Esophagus muscularis mucosa (tissue), 4 donors: ENCODE measurements around the gene EIF2B5. TPM values are rescaled to one million over a fixed set of nuclear protein-coding genes. Genes with fewer than 3 reads are reported as not detected.

ENCODE experiments used
- DNase-seq: peaks from one replicate; pipeline ENCODE4 v3.0.0-alpha.2; 2017; ENCODE audit errors: extremely low spot score
- H3K27ac ChIP-seq, 4 donors: fragments of 200-600 bp; sonication (generic); replicated peaks in 1 of 4; 1 replicate in 3 of 4; 2 replicates in 1 of 4; pipeline ENCODE4 v1.5.1; 2016 to 2019; ENCODE audit warnings: mild to moderate bottlenecking in 1 of 4
- H3K27me3 ChIP-seq, 4 donors: fragments of 200-600 bp; sonication (generic); one replicate each; pipeline versions ENCODE4 v1.5.1 to v1.6.0; 2016 to 2019
- H3K36me3 ChIP-seq, 4 donors: fragments of 200-600 bp; sonication (generic); one replicate each; pipeline ENCODE4 v1.5.1; 2016 to 2019
- H3K4me1 ChIP-seq, 4 donors: fragments of 200-600 bp; sonication (generic); one replicate each; pipeline ENCODE4 v1.5.1; 2016 to 2019
- H3K4me3 ChIP-seq, 4 donors: fragments of 200-600 bp; sonication (generic); 1 replicate in 2 of 4; 2 replicates in 2 of 4; pipeline ENCODE4 v1.5.1; 2016 to 2019; ENCODE audit warnings: mild to moderate bottlenecking in 4 of 4, moderate library complexity in 1 of 4
- H3K9me3 ChIP-seq, 4 donors: fragments of 200-600 bp; sonication (generic); 1 replicate in 3 of 4; 2 replicates in 1 of 4; pipeline ENCODE4 v1.5.1; 2016 to 2019
- CTCF ChIP-seq, 3 experiments: fragments of 200-600 bp in 2 of 3; fragments of 450-650 bp in 1 of 3; sonication (generic) in 2 of 3; IDR thresholded peaks; one replicate each; pipeline ENCODE4 v1.5.1; 2017 to 2019; ENCODE audit warnings: antibody characterized with exemption in 3 of 3, mild to moderate bottlenecking in 2 of 3, moderate library complexity in 1 of 3
- EP300 ChIP-seq: sonication (generic); formaldehyde crosslinking; IDR thresholded peaks from one replicate; pipeline ENCODE4 v1.6.1; 2017; ENCODE audit warnings: antibody characterized with exemption
- POLR2A ChIP-seq: fragments of 450-650 bp; IDR thresholded peaks from one replicate; pipeline ENCODE4 v1.6.1; 2017; ENCODE audit warnings: antibody characterized with exemption, moderate library complexity, mild to moderate bottlenecking, low read depth
- POLR2AphosphoS5 ChIP-seq, 2 donors: sonication (generic); formaldehyde crosslinking; IDR thresholded peaks; one replicate each; pipeline ENCODE4 v1.6.1; 2017; ENCODE audit warnings: antibody characterized with exemption in 2 of 2
- WGBS: methylation state at CpG from one replicate; pipeline ENCODE4 v1.1.5; 2018; 5-methylcytosine and 5-hydroxymethylcytosine counted together
- intact Hi-C: fragments of 100-400 bp; cut with DNase I; formaldehyde crosslinking; loops from one replicate; pipeline ENCODE4 v1.15.1; 2023
- small RNA-seq, 3 donors: library from RNA; depleted of rRNA; stranded (forward); fragments of <200 nt; gene quantifications; one replicate each; pipeline ENCODE3, GENCODE V24; 2016
- total RNA-seq, 4 donors: library from RNA; depleted of rRNA; stranded (reverse); fragments of >200 nt; gene quantifications; one replicate each; pipeline versions ENCODE4 v1.1.0 to v1.2.1, GENCODE V29; 2016

EIF2B5 gene
- total RNA-seq, 4 donors from 2014 or later = 29.3 to 39.5 (median 33.8) TPM

GRCh38 chr3:184189421-184189820, 54.3 kb downstream of the EIF2B5 start:
- H3K36me3 ChIP-seq = peaks cover 51 to 75% (median 71%) of the 10 kb centered on the region in 4 donors
- no peak overlapping the region for H3K27ac ChIP-seq
- H3K4me3 ChIP-seq = no peak overlapping the region
- WGBS = 93% methylated on average over 12 of the region's 13 CpGs
- no peaks in the 10 kb centered on the region for H3K27me3 ChIP-seq
- H3K9me3 ChIP-seq = no peaks in the 10 kb centered on the region
- no peak for DNase-seq
- TF ChIP-seq POLR2AphosphoS5 (IDR thresholded peaks at IDR 0.05) (no peak), POLR2A (no peak), EP300 (no peak), CTCF (IDR thresholded peaks at IDR 0.05) (no peak)
- intact Hi-C loops = loop anchor here (5.0 kb wide), 4 partner anchors 42 to 108 kb away; partner anchors contain the start of genes ALG3, EEF1AKMT4 and PSMD2
- peaks cover 32 to 38% (median 36%) of the 10 kb centered on the region in 4 donors for H3K4me1 ChIP-seq

GRCh38 chr3:184192889-184193288, 57.7 kb downstream of the EIF2B5 start:
- Histone ChIP-seq H3K36me3 (peaks cover 51 to 90% (median 87%) of the 10 kb centered on the region in 4 donors), H3K27ac (no peak overlapping the region), H3K27me3 (no peaks in the 10 kb centered on the region), H3K4me3 (no peak overlapping the region), H3K4me1 (peaks cover 7 to 15% (median 11%) of the 10 kb centered on the region in 4 donors), H3K9me3 (no peaks in the 10 kb centered on the region)
- DNase-seq = no peak
- TF ChIP-seq EP300 (no peak), CTCF (IDR thresholded peaks at IDR 0.05) (no peak), POLR2AphosphoS5 (IDR thresholded peaks at IDR 0.05) (no peak), POLR2A (no peak)
- 94% methylated on average over 10 of the region's 10 CpGs for WGBS
- intact Hi-C loops = no loop called here

- Histone ChIP-seq H3K4me1 (peaks cover 0 to 3% (median under 1%) of the 10 kb centered on the region in 4 donors), H3K9me3 (no peaks in the 10 kb centered on the region), H3K4me3 (no peak overlapping the region), H3K27me3 (no peaks in the 10 kb centered on the region), H3K36me3 (peaks cover 43 to 79% (median 76%) of the 10 kb centered on the region in 4 donors), H3K27ac (no peak overlapping the region)
- no peak for TF ChIP-seq EP300
- TF ChIP-seq POLR2A = no peak
- TF ChIP-seq POLR2AphosphoS5 (IDR thresholded peaks at IDR 0.05) = no peak
- no peak for TF ChIP-seq CTCF (IDR thresholded peaks at IDR 0.05)
- 76% methylated on average over 9 of the region's 9 CpGs for WGBS
- intact Hi-C loops = no loop called here
- DNase-seq = no peak
These were observed 58.9 kb downstream of the EIF2B5 start for GRCh38 chr3:184193991-184194539.

Small RNA genes within 50 kb of the gene (small RNA-seq; reads per million reads assigned to genes)
- 0 reads per million in 3 donors for gene RF00019

Other genes starting within 250 kb of the EIF2B5 start
- 10 to 100 TPM in 3 of 4 donors, 1 to 10 TPM in 1; 9.8 to 20.2 (median 17.6) TPM for gene ABCC5, start 117.5 kb upstream of the EIF2B5 start, total RNA-seq
- not detected for gene HTR3D, start 103.6 kb upstream of the EIF2B5 start, total RNA-seq
- not detected for gene HTR3C, start 82.3 kb upstream of the EIF2B5 start, total RNA-seq
- not detected for gene HTR3E, start 38.3 kb upstream of the EIF2B5 start, total RNA-seq
- gene DVL3, start 20.0 kb downstream of the EIF2B5 start, total RNA-seq = 100 to 1,000 TPM in 2 of 4 donors, 10 to 100 TPM in 2; 64.0 to 119 (median 86.3) TPM
- gene AP2M1, start 39.5 kb downstream of the EIF2B5 start, total RNA-seq = 100 to 1,000 TPM; 258 to 397 (median 298) TPM
- 10 to 100 TPM; 34.8 to 43.2 (median 36.9) TPM for gene ABCF3, start 50.8 kb downstream of the EIF2B5 start, total RNA-seq
- under 1 TPM in 3 of 4 donors, not detected in 1; 0.17 to 0.33 (median 0.32) TPM for gene VWA5B2, start 94.2 kb downstream of the EIF2B5 start, total RNA-seq
- gene ALG3, start 113.6 kb downstream of the EIF2B5 start, total RNA-seq = 10 to 100 TPM; 35.6 to 48.5 (median 39.8) TPM
- gene EEF1AKMT4, start 114.3 kb downstream of the EIF2B5 start, total RNA-seq = 1 to 10 TPM; 3.3 to 4.9 (median 3.7) TPM
- gene CAMK2N2, start 126.2 kb downstream of the EIF2B5 start, total RNA-seq = not detected
- gene ECE2, start 140.7 kb downstream of the EIF2B5 start, total RNA-seq = under 1 TPM; 0.42 to 0.69 (median 0.56) TPM
- gene PSMD2, start 163.9 kb downstream of the EIF2B5 start, total RNA-seq = 100 to 1,000 TPM; 252 to 356 (median 274) TPM
- gene EIF4G1, start 179.2 kb downstream of the EIF2B5 start, total RNA-seq = 100 to 1,000 TPM; 291 to 418 (median 360) TPM
- gene FAM131A, start 202.2 kb downstream of the EIF2B5 start, total RNA-seq = 10 to 100 TPM; 40.3 to 71.0 (median 59.9) TPM
- 1 to 10 TPM; 1.8 to 3.4 (median 2.7) TPM for gene CLCN2, start 226.2 kb downstream of the EIF2B5 start, total RNA-seq
- gene POLR2H, start 226.4 kb downstream of the EIF2B5 start, total RNA-seq = 10 to 100 TPM; 36.0 to 52.1 (median 40.4) TPM
- gene THPO, start 242.8 kb downstream of the EIF2B5 start, total RNA-seq = 1 to 10 TPM in 1 of 4 donors, under 1 TPM in 3; 0.40 to 1.3 (median 0.64) TPM
- gene CHRD, start 244.7 kb downstream of the EIF2B5 start, total RNA-seq = 10 to 100 TPM; 12.3 to 17.6 (median 16.8) TPM